ENCODE results near the gene SLC4A4.

SLC4A4 gene

GRCh38 chr4:71334465-71334882 is 4.3 kb upstream of the SLC4A4 start:
- no peak for TF ChIP-seq CTCF (IDR thresholded peaks at IDR 0.05)

- no peak for TF ChIP-seq CTCF (IDR thresholded peaks at IDR 0.05)
These were observed 5.0 kb downstream of the SLC4A4 start for GRCh38 chr4:71343670-71344466.

- no peak for TF ChIP-seq CTCF (IDR thresholded peaks at IDR 0.05)
These were observed 7.9 kb downstream of the SLC4A4 start for GRCh38 chr4:71346710-71347109.

DNA sequence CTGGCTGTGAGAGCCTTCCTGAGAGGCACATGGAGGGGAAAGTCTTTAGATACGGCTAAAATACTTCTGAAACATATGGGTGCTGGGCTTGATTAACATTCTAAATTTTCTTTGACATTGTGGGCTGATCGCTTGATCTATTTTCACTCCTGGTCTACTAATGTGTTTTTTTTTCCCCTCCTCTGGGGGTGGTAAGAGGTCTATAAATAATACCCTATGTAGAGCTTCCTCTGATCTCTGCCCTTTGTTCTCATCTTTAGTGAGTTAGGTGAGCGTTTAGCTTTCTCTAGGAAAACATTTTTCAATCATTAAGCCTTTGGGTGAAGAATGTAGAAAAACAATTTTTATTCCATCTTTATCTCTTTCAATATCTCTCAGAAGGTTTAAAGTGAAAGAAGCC is 9.8 kb downstream of the SLC4A4 start:
- no peak for TF ChIP-seq CTCF (IDR thresholded peaks at IDR 0.05)

DNA sequence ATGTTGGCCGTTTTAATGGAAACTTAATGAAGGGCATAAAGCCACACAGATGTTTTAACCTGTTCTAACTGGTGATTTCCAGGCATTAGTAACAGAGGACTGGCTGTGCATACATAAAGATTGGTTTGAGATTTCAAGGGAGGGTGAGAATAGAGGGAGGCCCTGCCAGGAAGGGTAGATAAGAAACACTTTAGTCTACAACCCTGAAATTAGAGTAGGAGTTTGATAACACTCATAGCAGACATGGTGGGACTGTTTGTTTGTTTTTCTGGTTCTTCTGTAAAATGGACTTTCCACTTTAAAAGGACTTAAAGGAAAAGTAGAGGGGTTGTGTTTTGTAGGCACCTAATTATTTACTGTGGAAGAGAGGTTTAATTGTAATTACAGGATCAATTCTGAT is 16.2 kb downstream of the SLC4A4 start:
- no peak for TF ChIP-seq CTCF (IDR thresholded peaks at IDR 0.05)

- TF ChIP-seq CTCF (IDR thresholded peaks at IDR 0.05): no peak
These were observed 17.2 kb downstream of the SLC4A4 start for GRCh38 chr4:71355971-71356370.

- TF ChIP-seq CTCF (IDR thresholded peaks at IDR 0.05): no peak
These were observed 18.3 kb downstream of the SLC4A4 start for GRCh38 chr4:71356924-71357663.

Measured in LNCAP (cell line).